Measurements from ENCODE around the gene NRM.

Gene NRM

GRCh38 chr6:30647242-30648116 lies 43.3 kb downstream of the NRM start:
- Histone ChIP-seq H3K4me2 (ENCODE audit: low read length) (peak overlapping the region; percentile 69), H3K9me2 (ENCODE audit: low read depth, low read length) (no peaks in the 10 kb centered on the region), H3F3A (ENCODE audit: insufficient read depth, low read length) (no peaks in the 10 kb centered on the region), H3K36me3 (ENCODE audit: insufficient read depth, low read length) (peaks cover 26% of the 10 kb centered on the region), H4K20me1 (ENCODE audit: insufficient read depth, low read length) (no peaks in the 10 kb centered on the region), H3K4me1 (ENCODE audit: insufficient read depth, low read length, severe bottlenecking) (peaks cover 18% of the 10 kb centered on the region), H3K9me3 (ENCODE audit: low read length) (no peaks in the 10 kb centered on the region), H3K4me3 (ENCODE audit: low read depth, low read length, poor library complexity, severe bottlenecking) (peak overlapping the region; percentile 88), H3K9ac (ENCODE audit: low read length) (peak overlapping the region; percentile 91), H3K79me2 (ENCODE audit: insufficient read depth, low read length) (peaks cover 7% of the 10 kb centered on the region; the same call in 1 of the 2 replicates), H3K27ac (ENCODE audit: low read depth, low read length, poor library complexity, severe bottlenecking) (peak overlapping the region; percentile 63), H2AFZ (ENCODE audit: low read length) (no peak overlapping the region), H3K27me3 (ENCODE audit: insufficient read depth, low read length) (no peaks in the 10 kb centered on the region)
- no peak for TF ChIP-seq CTCF (IDR thresholded peaks at IDR 0.05; ENCODE audit: low read length)

- H3K4me2 ChIP-seq (ENCODE audit: low read length) = peak within 1 kb of the TSS; percentile 74
- peaks cover 18% of the 10 kb centered on the region for H3K4me1 ChIP-seq (ENCODE audit: insufficient read depth, low read length, severe bottlenecking)
- H3F3A ChIP-seq (ENCODE audit: insufficient read depth, low read length) = no peaks in the 10 kb centered on the region
- H3K36me3 ChIP-seq (ENCODE audit: insufficient read depth, low read length) = peaks cover 18% of the 10 kb centered on the region
- H3K27me3 ChIP-seq (ENCODE audit: insufficient read depth, low read length) = no peaks in the 10 kb centered on the region
- peak within 1 kb of the TSS; percentile 88 for H3K4me3 ChIP-seq (ENCODE audit: low read depth, low read length, poor library complexity, severe bottlenecking)
- peak within 1 kb of the TSS; percentile 63 for H3K27ac ChIP-seq (ENCODE audit: low read depth, low read length, poor library complexity, severe bottlenecking)
- H3K9ac ChIP-seq (ENCODE audit: low read length) = peak within 1 kb of the TSS; percentile 91
- no peaks in the 10 kb centered on the region for H3K9me2 ChIP-seq (ENCODE audit: low read depth, low read length)
- H2AFZ ChIP-seq (ENCODE audit: low read length) = no peak within 1 kb of the TSS
- no peak for TF ChIP-seq CTCF (IDR thresholded peaks at IDR 0.05; ENCODE audit: low read length)
- no peak for TF ChIP-seq EZH2 (IDR thresholded peaks at IDR 0.05; ENCODE audit: borderline replicate concordance, low read length)
- no peaks in the 10 kb centered on the region for H3K9me3 ChIP-seq (ENCODE audit: low read length)
- no peaks in the 10 kb centered on the region for H4K20me1 ChIP-seq (ENCODE audit: insufficient read depth, low read length)
- peaks cover 7% of the 10 kb centered on the region; the same call in 1 of the 2 replicates for H3K79me2 ChIP-seq (ENCODE audit: insufficient read depth, low read length)
Observed at GRCh38 chr6:30646450-30647241, 44.1 kb downstream of the NRM start, which contains the start of gene C6orf136. TSS of gene C6orf136 (plus strand) at chr6:30647133. CDS start at chr6:30647232, 99 bp downstream.

GRCh38 chr6:30645989-30646388 lies 44.8 kb downstream of the NRM start:
- peaks cover 12% of the 10 kb centered on the region; the same call in 1 of the 2 replicates for H3K36me3 ChIP-seq (ENCODE audit: insufficient read depth, low read length)
- peak overlapping the region; percentile 74 for H3K4me2 ChIP-seq (ENCODE audit: low read length)
- H3K9me3 ChIP-seq (ENCODE audit: low read length) = no peaks in the 10 kb centered on the region
- peaks cover 7% of the 10 kb centered on the region; the same call in 1 of the 2 replicates for H3K79me2 ChIP-seq (ENCODE audit: insufficient read depth, low read length)
- no peaks in the 10 kb centered on the region for H3K9me2 ChIP-seq (ENCODE audit: low read depth, low read length)
- peak overlapping the region; percentile 15 for H3K27ac ChIP-seq (ENCODE audit: low read depth, low read length, poor library complexity, severe bottlenecking)
- H3K4me1 ChIP-seq (ENCODE audit: insufficient read depth, low read length, severe bottlenecking) = peaks cover 18% of the 10 kb centered on the region
- peak overlapping the region; percentile 88 for H3K4me3 ChIP-seq (ENCODE audit: low read depth, low read length, poor library complexity, severe bottlenecking)
- TF ChIP-seq CTCF (IDR thresholded peaks at IDR 0.05; ENCODE audit: low read length) (no peak), EZH2 (IDR thresholded peaks at IDR 0.05; ENCODE audit: borderline replicate concordance, low read length) (no peak)
- no peaks in the 10 kb centered on the region for H4K20me1 ChIP-seq (ENCODE audit: insufficient read depth, low read length)
- H3K27me3 ChIP-seq (ENCODE audit: insufficient read depth, low read length) = no peaks in the 10 kb centered on the region
- H3K9ac ChIP-seq (ENCODE audit: low read length) = peak overlapping the region; percentile 59
- no peaks in the 10 kb centered on the region for H3F3A ChIP-seq (ENCODE audit: insufficient read depth, low read length)
- H2AFZ ChIP-seq (ENCODE audit: low read length) = no peak overlapping the region
